Subcutaneous adipose tissue (tissue), 4 donors: ENCODE data around the gene RAP1GDS1. TPM values are rescaled to one million over a fixed set of nuclear protein-coding genes. Genes with fewer than 3 reads are reported as not detected.

Source experiments
- total RNA-seq, 4 donors: library from RNA; depleted of rRNA; stranded (reverse); fragments of >200 nt; gene quantifications; one replicate each; pipeline ENCODE4 v1.1.0, GENCODE V29; 2016
- TF ChIP-seq, protein P1 (sequence below): fragments of 450-650 bp; IDR thresholded peaks from one replicate; pipeline ENCODE4 v1.5.1; 2016; ENCODE audit warnings: low read depth, mild to moderate bottlenecking, control low read depth, antibody characterized with exemption, moderate library complexity

RAP1GDS1 gene
- total RNA-seq, 4 donors from 2014 or later, result 32.2 to 62.4 (median 40.3) TPM

DNA sequence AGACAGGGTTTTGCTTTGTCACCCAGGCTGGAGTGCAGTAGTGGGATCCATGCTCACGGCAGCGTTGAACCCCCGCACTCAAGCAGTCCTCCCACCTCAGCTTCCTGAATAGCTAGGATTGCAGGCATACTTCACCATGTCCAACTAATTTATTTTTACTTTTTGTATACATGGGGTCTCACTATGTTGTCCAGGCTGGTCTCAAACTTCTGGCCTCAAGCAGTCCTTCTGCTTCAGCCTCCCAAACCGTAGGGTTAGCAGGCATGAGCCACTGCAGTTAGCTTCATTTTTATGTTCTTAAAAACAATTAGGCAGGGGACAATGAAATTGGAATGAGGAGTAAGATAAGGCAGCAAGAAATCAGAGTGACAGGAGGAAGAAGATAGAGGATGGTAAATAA, 50.5 kb downstream of the RAP1GDS1 start:
- TF ChIP-seq, protein P1, sequence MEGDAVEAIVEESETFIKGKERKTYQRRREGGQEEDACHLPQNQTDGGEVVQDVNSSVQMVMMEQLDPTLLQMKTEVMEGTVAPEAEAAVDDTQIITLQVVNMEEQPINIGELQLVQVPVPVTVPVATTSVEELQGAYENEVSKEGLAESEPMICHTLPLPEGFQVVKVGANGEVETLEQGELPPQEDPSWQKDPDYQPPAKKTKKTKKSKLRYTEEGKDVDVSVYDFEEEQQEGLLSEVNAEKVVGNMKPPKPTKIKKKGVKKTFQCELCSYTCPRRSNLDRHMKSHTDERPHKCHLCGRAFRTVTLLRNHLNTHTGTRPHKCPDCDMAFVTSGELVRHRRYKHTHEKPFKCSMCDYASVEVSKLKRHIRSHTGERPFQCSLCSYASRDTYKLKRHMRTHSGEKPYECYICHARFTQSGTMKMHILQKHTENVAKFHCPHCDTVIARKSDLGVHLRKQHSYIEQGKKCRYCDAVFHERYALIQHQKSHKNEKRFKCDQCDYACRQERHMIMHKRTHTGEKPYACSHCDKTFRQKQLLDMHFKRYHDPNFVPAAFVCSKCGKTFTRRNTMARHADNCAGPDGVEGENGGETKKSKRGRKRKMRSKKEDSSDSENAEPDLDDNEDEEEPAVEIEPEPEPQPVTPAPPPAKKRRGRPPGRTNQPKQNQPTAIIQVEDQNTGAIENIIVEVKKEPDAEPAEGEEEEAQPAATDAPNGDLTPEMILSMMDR, result no peak

DNA sequence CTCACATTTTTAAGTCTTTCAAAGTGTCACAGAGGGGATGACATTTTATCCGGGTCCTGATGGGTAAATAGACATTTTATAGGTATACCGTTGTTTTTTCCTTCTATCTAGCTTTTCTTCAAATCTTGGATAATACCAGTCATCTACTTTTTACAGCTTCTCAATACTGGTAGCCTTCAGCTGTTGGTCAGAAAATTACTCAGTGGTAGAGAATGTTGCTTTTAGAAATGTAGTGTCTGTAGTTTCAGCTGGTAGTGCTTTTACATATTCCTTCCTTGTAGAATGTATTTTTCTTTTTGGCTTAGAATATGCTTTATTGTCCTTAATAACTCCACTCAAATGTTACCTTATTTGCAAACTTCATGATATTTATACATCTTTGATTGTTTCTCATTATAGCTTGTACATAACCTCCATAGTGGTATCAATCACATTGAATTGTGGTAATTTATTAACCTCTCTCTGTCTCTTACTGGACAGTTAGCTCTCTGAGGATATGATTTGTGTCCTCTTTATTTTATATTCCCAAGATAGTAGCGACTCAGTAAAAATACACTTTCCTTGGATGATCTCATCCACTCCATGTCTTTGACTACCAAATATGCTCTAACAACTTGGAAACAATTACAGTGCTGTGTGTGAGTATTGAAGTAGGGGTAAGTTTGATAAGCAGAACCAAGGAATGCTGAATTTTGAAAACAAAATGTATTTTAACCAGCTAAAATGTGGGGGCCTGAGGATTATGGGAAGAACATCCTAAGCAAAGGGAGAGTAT, 53.8 kb downstream of the RAP1GDS1 start:
- TF ChIP-seq, protein P1, result no peak

DNA sequence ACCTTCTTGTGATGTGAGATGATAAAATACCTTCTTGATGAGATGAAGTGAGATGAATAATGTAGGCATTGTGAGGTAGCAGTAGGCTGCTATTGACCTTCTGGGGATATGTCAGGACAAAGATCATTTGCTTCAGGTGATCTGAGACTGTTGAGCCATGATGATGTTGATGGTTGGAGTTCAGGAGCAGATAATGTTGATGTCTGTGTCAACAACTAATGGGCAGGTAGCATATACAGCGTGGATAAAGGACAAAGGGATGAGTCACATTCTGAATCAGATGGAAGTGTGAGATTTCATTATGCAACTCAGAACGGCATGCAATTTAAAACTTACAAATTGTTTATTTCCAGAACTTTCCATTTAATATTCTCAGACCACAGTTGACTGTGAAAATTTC, 57.3 kb downstream of the RAP1GDS1 start:
- TF ChIP-seq, protein P1, result no peak

DNA sequence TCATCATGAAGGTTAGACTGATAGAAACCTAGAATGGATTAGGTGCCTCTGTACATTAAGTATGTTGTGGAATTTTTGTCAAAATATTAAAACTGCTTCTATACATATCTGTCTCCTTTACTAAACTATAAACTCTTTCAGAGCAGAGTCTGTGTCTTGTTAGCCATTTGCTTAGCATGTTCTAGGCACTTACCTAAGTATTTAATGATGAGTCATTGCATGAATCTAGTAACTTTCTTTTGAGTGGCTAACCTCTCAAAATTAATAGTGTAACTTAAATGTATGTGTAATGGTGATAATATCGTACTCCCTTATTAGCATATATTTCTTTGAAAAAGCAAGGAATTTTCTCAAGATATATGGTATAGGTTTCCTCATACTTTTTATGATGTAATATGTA, 57.8 kb downstream of the RAP1GDS1 start:
- TF ChIP-seq, protein P1, result no peak

DNA sequence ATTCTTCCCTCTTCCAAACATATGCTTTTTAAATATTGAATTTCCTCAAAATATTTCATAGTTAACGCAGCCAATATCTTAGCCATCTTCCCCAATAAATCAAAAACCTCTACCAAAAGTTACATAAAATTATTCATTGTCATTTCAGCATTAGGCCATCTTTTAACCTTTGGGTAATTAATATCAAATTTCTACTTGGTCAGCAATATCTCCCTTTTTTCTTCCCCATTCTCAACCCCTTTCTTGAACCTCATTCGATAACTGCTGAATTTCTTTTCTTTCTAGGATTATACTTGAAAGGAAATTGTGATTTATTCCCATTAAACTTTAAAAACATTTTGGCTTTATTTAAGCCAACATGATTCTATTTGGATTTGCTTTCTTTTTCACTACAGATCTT, 65.0 kb downstream of the RAP1GDS1 start:
- TF ChIP-seq, protein P1, result no peak

DNA sequence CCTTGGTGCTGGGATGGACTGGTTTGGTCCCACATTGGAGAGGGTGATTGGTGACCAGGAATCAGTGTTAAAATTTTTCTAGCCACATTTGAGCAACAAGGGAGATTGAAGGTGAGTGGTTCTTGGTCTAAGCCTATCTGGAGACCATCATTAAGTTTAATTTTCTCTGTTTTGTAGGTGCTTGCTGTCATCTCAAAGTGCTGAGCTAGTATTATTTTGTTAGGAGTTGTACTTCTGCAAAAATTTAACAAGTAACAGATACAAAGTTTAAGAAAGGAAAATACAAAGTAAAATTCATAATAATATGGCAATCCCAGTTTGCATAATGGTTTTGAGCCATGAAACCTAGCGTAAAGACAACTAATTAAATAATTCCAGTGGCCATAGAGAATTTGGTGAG, 66.5 kb downstream of the RAP1GDS1 start:
- TF ChIP-seq, protein P1, result no peak

DNA sequence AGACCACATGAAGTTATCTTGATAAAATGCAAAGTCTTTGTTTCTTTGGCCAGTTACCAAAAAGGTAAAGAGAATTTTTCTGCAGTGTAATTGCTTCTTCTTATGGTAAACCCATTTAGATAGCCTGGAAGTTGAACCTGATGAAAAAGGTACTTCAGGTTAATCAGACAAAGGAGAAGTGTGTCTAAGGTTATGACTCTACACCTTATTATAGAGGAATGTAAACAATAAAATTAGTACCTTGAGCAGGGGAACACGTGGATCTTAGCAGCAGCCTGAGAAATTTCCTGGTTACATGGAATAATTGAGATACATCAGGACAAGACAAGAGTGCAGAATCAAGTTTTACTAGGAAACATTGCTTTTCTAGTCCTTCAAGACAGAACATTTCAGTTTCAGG, 70.8 kb downstream of the RAP1GDS1 start:
- TF ChIP-seq, protein P1, result no peak
